ENCODE measurements around the gene CYP2J2.
"Not testable (repeated sequence)": the region's sequence is repeated elsewhere in the genome, so short reads cannot be mapped to it uniquely, and the experiment has no call there.

Gene CYP2J2

GRCh38 chr1:59857679-59858354, 68.8 kb downstream of the CYP2J2 start:
- FAIRE-seq, result peak; percentile 88

- no peak for FAIRE-seq
Observed at GRCh38 chr1:59856725-59857338, 69.7 kb downstream of the CYP2J2 start.

GRCh38 chr1:59855297-59855696, 71.3 kb downstream of the CYP2J2 start:
- FAIRE-seq, result not testable (repeated sequence)

GRCh38 chr1:59852117-59852516, 74.5 kb downstream of the CYP2J2 start:
- FAIRE-seq, result no peak

GRCh38 chr1:59846895-59847282, 79.7 kb downstream of the CYP2J2 start:
- peak; percentile 75 for FAIRE-seq

- FAIRE-seq, result no peak
Observed at GRCh38 chr1:59846209-59846894, 80.2 kb downstream of the CYP2J2 start.

DNA sequence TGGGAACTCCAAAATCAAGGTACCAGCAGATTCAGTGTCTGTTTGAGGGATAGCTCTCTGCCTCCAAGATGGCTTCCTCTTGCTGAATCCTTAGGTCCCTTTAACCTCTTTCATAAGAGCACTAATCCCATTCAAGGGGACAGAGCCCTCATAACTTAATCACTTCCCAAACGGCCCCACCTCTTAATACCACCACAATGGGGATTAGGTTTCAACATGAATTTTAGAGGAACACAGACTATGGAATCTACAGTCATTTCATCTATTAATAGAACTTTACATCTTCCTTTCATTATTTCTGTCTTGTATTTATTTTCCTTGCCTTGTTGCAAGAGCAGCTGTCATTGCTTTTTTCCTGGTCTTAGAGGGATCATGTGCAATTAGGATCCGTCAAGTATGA, 81.5 kb downstream of the CYP2J2 start:
- no peak for FAIRE-seq

Data from colon (tissue), 2 donors.